ENCODE data around the gene SORBS2.
A peak's percentile ranks its signal among the peaks of the same experiment; 100 is the strongest.

The SORBS2 gene

GRCh38 chr4:185805979-185806378 is 6.0 kb downstream of the SORBS2 start:
- DNase-seq (ENCODE audit: insufficient read length, low spot score) (no peak), FAIRE-seq (no peak)

- DNase-seq (ENCODE audit: insufficient read length, low spot score): no peak
- FAIRE-seq: no peak
These were observed 6.7 kb downstream of the SORBS2 start for GRCh38 chr4:185805262-185805802.

- no peak for FAIRE-seq
These were observed 9.0 kb downstream of the SORBS2 start for GRCh38 chr4:185803022-185803421.

GRCh38 chr4:185801471-185801870 is 10.5 kb downstream of the SORBS2 start:
- FAIRE-seq (no peak), DNase-seq (ENCODE audit: insufficient read length, low spot score) (no peak)

More at GRCh38 chr4:185803022-185803421, 9.0 kb downstream of the SORBS2 start:
- DNase-seq (ENCODE audit: insufficient read length, low spot score): no peak

GRCh38 chr4:185800266-185800945 is 11.6 kb downstream of the SORBS2 start:
- DNase-seq (ENCODE audit: insufficient read length, low spot score) (no peak), FAIRE-seq (no peak)

GRCh38 chr4:185799442-185799841 is 12.6 kb downstream of the SORBS2 start:
- FAIRE-seq: no peak
- DNase-seq (ENCODE audit: insufficient read length, low spot score): no peak

- peak; percentile 77 for FAIRE-seq
- DNase-seq (ENCODE audit: insufficient read length, low spot score): no peak
These were observed 14.2 kb downstream of the SORBS2 start for GRCh38 chr4:185797596-185798338.

- FAIRE-seq (no peak), DNase-seq (ENCODE audit: insufficient read length, low spot score) (no peak)
These were observed 15.0 kb downstream of the SORBS2 start for GRCh38 chr4:185797018-185797417.

GRCh38 chr4:185796176-185796575 is 15.8 kb downstream of the SORBS2 start:
- DNase-seq (ENCODE audit: insufficient read length, low spot score) (peak; percentile 71), FAIRE-seq (peak; percentile 67)

- FAIRE-seq: peak; percentile 16
- DNase-seq (ENCODE audit: insufficient read length, low spot score): peak; percentile 25
These were observed 17.4 kb downstream of the SORBS2 start for GRCh38 chr4:185794637-185795036.

GRCh38 chr4:185793716-185794115 is 18.3 kb downstream of the SORBS2 start:
- FAIRE-seq (no peak), DNase-seq (ENCODE audit: insufficient read length, low spot score) (no peak)

- DNase-seq (ENCODE audit: insufficient read length, low spot score): no peak
- no peak for FAIRE-seq
These were observed 18.9 kb downstream of the SORBS2 start for GRCh38 chr4:185793116-185793485.

- DNase-seq (ENCODE audit: insufficient read length, low spot score): peak; percentile 64
- peak; percentile 68 for FAIRE-seq
These were observed 19.4 kb downstream of the SORBS2 start for GRCh38 chr4:185792384-185793115.

GRCh38 chr4:185787926-185788679 is 23.9 kb downstream of the SORBS2 start:
- DNase-seq (ENCODE audit: insufficient read length, low spot score) (no peak), FAIRE-seq (no peak)

- no peak for FAIRE-seq
These were observed 25.6 kb downstream of the SORBS2 start for GRCh38 chr4:185786422-185786821.

GRCh38 chr4:185783574-185783973 is 28.4 kb downstream of the SORBS2 start:
- FAIRE-seq (no peak), DNase-seq (ENCODE audit: insufficient read length, low spot score) (no peak)

More at GRCh38 chr4:185786422-185786821, 25.6 kb downstream of the SORBS2 start:
- DNase-seq (ENCODE audit: insufficient read length, low spot score): no peak

- FAIRE-seq: no peak
- DNase-seq (ENCODE audit: insufficient read length, low spot score): peak; percentile 26
These were observed 29.5 kb downstream of the SORBS2 start for GRCh38 chr4:185782523-185782922.

- no peak for DNase-seq (ENCODE audit: insufficient read length, low spot score)
- FAIRE-seq: no peak
These were observed 30.3 kb downstream of the SORBS2 start for GRCh38 chr4:185781555-185782215.

GRCh38 chr4:185780472-185780871 is 31.5 kb downstream of the SORBS2 start:
- FAIRE-seq: no peak
- no peak for DNase-seq (ENCODE audit: insufficient read length, low spot score)

- DNase-seq (ENCODE audit: insufficient read length, low spot score): no peak
- FAIRE-seq: no peak
These were observed 32.5 kb downstream of the SORBS2 start for GRCh38 chr4:185779517-185779916.

All from HTR-8/SVneo (cell line).